A204.1 (cell line): Measurements from ENCODE around the gene PPP1R15A.
"Not testable (repeated sequence)": the region's sequence is repeated elsewhere in the genome, so short reads cannot be mapped to it uniquely, and the experiment has no call there.

Source experiments
- FAIRE-seq: peaks from 2 replicates; lab custom pipeline; 2012; peaks lifted over from hg19 to GRCh38; lab: Jason Lieb, UNC

The PPP1R15A gene

DNA sequence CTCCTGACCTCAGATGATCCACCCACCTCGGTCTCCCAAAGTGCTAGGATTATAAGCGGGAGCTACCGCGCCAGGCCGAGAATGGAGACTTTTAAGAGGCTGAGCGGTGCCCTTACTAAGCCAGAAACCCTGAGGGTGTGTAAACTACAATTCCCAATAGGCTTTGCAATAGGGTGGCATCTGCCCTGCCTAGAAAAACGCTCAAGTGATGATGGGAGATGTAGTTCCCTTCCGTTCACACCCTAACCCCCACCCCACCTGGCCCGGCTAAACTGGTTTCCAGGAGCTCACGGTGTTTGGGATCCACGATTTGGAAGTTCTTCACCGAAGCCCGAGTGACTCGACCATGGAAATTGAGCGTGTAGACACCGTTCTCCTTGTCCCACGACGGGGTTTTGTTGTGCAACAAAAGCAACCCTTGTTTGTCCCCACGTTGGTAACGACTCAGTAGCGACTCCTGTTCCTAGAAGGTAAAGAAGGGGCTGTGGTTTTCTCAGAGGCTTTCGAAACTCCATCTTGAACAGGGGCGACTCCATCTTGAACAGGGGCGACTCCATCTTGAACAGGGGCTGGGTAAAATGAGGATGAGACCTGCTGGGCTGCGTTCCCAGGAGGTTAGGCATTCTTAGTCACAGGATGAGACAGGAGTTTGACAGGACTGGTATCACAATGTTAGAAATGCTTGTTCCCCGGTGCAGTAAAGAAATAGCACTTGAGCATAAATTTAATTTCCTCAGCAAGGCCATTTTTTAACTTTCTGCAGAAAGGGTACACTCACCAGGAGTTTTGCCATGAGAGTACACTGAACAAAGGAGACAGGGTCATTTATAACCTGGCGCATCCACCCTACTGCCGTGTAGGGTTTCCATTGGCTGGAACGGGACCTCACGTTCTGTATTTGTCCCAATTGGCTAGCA is 9.8 kb downstream of the PPP1R15A start:
- no peak for FAIRE-seq

DNA sequence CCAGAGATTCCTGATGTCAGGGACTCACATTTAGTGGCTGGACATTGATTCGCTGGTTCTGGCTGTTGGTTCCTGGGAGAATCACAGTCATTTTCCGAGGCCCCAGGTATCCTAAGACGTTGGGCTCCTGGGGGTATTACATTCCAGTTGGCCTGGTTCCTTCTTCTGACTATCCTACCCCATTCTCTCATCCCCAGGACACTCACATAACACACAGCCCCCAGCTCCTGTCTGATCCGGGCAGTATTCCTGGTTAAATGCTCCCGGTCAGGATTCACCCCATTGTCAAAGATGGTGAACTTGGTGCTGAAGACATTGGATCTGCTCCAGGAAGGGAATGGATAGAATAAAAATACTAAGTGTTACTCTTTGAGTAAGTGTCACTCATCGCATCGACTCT is 11.5 kb downstream of the PPP1R15A start:
- no peak for FAIRE-seq

DNA sequence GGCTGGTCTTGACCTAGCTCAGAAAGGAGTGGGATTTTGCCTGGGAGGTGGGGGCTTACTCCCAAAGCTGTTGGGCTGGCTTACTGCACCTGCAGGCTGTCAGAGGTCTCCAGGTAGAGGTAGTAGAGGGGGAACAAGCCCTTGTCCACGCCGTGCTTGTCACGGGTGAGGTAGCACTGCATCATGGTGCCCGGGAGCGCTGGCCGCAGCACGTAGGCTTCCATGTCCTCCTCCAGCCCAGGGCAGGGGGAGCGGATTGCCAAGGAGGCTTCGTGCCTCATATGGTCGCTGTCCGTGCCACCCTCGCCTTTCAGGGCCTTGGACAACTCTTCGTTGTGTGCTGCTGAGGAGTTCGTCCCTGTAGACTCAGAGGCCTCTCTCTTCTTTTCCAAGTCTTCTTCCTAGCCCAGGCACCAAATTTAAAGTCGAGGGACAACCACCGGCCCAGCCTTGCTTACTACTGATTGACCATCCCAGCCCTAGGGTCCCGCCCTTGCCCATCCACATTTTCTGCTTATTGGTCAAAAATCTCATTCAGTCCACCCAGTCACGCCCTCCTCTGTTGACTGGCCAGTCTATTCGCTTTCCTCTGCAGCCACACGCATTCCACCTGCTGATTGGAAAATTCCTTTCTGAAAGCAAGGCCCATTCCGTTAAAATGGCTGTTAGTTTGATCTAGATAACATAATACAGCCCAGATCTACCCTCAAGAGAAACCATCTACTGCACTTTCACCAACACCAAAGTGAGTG is 15.8 kb downstream of the PPP1R15A start:
- no peak for FAIRE-seq

DNA sequence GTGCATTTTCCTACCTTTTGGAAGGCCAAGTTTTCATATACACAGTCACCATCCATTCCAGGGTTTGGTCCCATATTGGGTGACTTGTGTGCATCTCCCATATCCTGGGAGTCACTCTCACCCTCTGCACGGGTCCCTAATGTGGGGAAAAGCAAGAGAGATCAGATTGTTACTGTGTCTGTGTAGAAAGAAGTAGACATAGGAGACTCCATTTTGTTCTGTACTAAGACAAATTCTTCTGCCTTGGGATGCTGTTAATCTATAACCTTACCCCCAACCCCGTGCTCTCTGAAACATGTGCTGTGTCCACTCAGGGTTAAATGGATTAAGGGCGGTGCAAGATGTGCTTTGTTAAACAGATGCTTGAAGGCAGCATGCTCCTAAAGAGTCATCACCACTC is 17.3 kb downstream of the PPP1R15A start:
- FAIRE-seq = not testable (repeated sequence)

DNA sequence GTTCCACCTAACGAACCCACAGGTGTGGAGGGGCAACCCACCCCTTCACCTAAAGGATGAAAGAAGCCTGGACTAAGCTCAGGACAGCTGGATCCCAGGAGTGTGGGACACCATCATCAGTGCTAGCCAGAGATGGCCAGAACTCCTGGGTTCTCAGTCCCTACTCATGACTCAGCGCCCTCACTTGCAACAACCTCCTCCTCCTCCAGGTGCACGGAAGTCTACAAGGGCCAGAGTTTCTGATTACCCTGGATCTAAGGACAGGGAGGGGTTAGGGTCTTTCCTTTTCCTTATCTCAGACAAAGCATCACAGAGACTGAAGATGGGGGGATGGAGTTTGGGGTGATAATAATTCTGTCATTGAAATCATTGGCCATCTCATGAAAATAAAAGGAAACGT is 18.3 kb downstream of the PPP1R15A start:
- no peak for FAIRE-seq

DNA sequence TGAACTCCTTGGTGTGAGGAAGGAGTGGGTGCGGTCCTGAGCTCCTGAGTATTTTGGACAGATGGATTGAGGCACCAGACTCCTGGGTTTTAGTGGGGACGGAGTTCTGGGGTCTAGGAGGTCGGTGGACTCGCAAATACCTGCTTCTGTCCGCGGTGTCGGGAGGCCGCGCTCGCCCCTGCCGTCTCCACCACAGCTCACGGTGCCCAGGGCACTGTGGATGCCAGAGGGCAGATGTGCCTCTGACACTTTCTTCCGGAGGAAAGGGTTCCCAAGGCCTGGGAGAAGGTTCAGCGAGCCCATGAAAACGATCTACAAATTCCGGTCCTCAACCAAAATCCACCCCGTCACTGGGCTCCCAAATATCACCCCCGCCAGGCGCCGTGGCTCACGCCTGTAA is 23.0 kb downstream of the PPP1R15A start:
- no peak for FAIRE-seq

DNA sequence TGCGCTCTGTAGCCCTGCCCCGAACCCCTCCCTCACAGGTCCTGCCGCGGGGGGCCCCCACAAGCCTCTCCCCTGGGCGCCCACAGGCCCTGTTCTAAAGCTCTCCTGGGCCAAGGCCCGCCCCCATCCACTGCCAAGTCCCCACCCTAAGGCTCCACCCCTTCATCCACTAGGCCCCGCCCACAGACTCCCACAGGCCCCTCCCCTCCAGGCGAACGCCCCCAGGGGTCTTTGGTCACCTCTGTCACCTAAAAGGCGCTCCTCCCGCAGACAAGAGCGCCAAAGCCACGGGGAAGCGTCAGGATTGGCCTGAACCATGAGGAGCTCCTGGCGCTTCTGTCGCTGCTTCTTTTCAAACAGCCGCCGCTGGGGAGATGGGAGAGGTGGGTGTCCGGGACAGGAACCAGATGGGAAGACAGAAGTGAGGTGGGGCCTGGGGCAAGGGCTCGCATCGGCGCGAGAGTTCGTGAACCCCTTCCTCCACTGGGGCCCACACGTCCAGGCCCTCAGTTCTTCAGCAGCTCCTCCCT is 24.0 kb downstream of the PPP1R15A start:
- FAIRE-seq = no peak

DNA sequence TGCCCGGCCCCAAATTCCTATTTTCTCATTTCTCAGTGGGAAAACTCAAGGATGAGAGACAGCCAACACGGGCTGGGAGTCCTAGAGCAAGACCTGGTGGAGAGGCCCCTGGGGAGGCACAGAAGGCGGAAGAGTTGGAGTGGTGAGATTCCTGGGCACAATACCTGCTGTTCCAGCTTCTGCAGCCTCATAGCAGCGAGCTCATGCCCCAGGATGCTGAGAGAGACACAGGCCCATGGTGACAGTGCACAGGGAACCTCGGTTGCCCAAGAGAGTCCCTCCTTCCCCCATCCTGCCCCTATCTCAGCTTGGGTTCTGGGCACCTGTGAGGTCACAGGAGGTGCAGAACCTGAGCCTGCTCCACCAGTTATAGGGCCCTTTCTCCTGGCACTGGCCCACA is 25.0 kb downstream of the PPP1R15A start:
- FAIRE-seq = no peak

DNA sequence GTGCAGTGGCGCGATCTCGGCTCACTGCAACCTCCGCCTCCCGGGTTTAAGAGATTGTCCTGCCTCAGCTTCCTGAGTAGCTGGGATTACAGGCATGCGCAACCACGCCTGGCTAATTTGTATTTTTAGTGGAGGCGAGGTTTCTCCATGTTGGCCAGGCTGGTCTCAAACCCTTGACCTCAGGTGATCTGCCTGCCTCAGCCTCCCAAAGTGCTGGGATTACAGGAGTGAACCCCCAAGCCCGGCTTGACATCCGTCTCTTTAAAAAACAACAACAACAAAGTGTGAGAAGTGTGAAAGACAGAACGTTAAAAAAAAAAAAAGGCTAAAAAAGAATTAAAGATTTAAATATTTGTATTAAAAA is 27.1 kb downstream of the PPP1R15A start:
- not testable (repeated sequence) for FAIRE-seq

DNA sequence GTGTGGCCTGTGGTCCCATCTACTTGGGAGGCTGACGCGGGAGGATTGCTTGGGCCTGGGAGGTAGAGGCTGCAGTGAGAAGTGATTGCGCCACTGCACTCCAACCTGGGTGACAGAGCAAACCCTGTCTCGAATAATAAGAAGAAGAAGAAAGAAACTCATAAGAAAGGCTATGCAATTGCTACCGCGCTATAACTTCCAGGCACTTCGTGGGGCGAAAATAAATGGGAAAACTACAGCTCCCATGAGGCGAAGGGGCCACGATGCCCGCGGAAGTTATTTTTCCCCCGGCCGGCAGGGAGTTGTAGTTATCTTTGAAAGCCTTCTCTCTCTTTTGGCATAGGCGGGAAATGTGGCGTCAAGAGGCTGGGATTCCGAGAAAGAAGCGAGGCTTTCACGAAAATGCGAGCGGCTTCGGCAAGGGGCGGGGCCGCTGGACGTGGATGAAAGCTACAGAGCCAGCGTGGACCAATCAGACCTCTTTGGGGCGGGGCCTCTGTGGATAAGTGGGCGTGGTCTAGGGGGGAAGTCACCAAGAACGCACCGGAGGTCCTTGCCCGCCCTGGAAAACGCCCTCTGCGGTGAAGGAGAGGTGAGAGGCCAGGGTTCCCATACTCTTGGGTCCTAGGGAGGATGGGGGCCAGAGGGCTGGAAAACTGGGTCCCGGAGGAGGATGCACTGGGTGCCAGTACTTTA is 27.7 kb downstream of the PPP1R15A start, which contains the start of gene NUCB1:
TSS of gene NUCB1 (plus strand) at position 532 of the 696 bp plus-strand sequence. CDS start 485 bp downstream, outside the sequence.
- FAIRE-seq = peak; percentile 99

DNA sequence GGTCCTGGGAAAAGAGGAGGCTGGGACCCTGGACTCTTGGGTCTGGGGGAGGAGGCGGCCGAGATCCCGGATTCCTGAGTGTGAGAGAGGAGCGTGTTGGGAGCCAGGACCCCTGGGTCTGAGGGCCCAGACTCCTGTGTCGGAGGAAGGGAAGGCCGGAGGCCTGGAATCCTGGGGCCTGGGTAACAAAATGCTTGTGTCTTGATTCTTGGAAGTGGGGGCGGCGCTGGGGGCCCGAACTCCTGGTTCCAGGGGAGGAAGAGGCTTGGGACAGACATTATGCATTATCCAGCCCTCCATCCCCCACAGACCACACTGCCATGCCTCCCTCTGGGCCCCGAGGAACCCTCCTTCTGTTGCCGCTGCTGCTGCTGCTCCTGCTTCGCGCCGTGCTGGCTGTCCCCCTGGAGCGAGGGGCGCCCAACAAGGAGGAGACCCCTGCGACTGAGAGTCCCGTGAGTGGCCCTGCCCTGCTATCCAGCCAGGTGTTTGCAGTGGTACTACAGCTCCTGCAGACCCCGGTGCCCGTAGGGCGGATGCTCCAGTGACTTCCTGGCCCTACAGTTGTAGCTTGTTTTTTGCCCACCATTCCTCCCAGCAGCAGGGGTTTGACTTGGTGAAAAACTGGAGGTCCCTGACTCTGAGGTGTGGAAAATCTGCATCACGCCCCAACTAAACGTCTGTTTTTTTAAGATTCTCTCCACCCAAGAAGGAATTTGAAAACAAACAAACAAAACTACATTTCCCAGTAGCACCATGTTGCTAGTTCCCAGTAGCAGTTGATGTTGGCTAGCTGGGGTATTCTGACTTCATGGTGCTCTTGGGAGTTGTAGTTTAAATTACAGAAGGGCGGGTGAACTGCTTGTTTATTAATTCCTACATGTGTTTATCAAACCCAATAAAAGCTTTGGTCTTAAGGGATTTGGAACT is 28.5 kb downstream of the PPP1R15A start:
- peak; percentile 47 for FAIRE-seq

DNA sequence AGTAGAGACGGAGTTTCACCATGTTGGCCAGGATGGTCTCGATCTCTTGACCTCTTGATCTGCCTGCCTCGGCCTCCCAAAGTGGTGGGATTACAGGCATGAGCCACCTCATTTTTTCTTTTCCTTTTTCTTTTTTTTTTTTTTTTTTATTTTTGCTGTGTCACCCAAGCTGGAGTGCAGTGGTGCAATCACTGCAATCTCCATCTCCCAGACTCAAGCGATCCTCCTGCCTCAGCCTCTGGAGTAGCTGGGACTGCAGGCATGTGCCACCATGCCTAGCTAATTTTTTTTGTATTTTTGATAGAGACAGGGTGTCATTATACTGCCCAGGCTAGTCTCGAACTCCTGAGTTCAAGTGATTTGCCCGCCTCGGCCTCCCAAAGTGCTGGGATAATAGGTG is 30.1 kb downstream of the PPP1R15A start:
- not testable (repeated sequence) for FAIRE-seq

DNA sequence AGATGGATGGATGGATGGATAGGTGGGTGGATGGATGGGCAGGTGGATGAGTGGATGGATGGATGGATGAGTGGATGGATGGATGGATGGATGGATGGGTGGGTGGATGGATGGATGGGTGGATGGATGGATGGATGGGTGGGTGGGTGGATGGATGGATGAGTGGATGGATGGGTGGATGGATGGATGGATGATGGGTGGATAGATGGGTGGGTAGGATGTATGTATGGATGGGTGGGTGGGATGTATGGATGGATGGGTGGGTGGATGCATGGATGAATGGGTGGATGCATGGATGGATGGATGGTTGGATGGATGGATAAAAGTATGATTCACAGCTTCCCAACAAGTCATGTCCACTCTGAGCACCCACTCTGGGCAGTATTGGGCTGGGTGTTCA is 31.6 kb downstream of the PPP1R15A start:
- not testable (repeated sequence) for FAIRE-seq

DNA sequence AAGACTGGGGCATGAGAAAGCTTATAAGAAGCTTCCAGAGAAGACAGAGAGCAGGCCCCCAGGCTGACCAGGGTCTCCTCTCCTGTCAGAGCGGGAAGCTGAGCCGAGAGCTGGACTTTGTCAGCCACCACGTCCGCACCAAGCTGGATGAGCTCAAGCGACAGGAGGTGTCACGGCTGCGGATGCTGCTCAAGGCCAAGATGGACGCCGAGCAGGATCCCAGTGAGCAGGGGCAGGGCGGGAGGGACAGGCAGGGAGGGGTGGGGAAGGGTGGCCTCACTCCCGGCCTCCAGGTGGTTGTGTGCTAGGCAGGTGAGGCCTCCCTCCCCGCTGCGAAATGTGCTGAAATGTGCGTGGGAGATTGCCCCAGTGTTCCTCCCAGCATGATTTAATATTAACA is 33.4 kb downstream of the PPP1R15A start:
- FAIRE-seq = no peak

DNA sequence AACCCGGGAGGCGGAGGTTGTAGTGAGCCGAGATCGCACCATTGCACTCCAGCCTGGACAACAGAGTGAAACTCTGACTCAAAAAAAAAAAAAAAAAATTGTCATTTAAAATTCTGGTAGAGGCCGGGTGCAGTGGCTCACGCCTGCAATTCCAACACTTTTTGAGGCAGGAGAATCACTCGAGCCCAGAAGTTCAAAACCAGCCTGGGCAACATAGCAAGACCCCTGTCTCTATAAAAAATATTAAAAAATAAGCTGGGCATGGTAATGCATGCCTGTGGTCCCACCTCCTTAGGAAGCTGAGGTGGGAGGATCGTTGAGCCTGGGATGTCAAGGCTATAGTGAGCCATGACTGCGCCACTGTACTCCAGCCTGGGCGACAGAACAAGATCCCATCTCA is 34.1 kb downstream of the PPP1R15A start:
- no peak for FAIRE-seq

DNA sequence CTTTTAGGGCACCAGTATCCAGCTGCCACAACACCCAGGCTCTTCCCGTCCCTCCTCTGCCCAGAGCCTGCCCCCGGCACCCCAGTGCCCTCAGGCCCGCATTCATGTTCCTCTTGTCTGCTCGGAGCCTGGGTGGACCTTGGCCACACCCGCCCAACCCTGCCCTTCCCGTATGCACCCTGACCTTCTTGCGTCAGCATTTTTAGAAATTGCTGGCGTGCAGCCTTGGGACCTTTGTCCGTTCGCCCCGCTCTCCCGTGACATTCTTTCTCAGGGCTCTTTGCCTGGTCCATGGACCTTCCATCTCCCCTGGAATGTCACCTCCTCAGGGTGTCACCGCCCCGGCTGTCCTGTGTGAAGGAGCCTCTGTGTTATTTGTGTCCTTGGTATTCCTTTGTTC is 35.5 kb downstream of the PPP1R15A start:
- FAIRE-seq = no peak

DNA sequence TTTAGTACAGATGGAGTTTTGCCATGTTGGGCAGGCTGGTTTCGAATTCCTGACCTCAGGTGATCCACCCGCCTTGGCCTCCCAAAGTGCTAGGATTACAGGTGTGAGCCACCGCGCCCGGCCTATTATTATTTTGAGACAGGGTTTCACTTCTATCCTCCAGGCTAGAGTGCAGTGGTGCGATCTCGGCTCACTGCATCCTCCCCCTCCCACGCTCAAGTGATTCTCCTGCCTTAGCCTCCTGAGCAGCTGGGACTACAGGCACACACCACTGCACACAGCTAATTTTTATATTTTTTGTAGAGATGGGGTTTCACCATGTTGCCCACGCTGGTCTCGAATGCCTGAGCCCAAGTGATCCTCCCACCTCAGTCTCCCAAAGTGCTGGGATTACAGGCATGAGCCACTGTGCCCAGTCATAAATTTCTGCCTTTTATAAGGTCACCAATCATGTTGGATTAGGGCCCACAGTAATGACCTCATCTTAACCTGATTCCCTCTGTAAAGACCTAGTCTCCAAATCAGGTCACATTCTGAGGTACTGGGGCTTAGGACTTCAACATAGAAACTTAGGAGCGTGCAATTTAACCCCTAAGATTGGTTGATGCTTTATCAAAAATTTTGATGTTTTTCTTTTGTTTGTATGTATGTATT is 37.3 kb downstream of the PPP1R15A start:
- FAIRE-seq = not testable (repeated sequence)

DNA sequence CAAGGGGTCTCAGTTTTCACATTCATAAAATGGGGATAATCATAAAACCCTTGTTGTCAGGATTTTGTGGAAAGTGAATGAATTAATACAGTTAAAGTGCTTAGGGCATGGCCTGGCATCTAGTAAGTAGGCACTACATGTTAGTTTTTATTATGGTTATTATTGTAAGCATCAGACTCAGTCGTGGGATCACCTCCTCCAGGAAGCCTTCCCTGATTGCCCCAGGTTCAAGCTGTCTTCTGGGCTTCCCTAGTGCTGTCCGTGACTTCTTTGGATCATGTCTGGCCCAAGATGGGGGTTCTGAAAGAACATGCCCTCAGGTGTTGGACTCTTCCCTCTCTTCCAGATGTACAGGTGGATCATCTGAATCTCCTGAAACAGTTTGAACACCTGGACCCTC is 38.6 kb downstream of the PPP1R15A start:
- no peak for FAIRE-seq

DNA sequence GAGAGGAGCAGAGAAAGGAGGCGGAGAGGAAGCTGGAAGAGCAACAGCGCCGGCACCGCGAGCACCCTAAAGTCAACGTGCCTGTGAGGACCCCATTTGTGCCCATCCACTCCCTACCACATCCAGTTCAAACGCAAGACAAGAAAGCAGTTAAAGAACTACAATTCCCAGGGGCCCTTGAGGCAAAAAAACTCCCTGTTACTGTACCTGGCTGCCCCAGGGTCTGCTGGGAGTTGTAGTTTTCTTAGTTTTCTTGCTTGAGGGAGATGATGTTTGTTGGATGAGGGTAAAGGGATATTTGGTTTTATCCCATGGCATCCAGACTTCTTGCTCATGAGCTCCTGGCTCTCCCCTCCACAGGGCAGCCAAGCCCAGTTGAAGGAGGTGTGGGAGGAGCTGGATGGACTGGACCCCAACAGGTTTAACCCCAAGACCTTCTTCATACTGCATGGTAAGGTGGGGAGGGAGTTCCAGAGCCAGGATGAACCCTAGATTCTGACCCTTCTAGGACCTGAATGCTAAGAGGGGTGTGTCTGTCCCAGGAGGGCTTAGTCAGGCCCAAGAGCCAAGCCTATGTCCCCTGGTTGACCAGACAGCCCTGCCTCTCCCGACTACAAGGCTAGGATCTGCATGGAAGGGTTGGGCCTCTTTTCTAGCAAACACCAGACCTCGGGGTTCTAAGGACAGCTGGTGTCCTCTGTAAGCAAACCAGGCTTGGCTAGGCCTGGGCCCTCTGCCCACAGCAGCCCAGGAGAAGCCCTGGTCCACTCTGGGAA is 41.1 kb downstream of the PPP1R15A start:
- FAIRE-seq = no peak

DNA sequence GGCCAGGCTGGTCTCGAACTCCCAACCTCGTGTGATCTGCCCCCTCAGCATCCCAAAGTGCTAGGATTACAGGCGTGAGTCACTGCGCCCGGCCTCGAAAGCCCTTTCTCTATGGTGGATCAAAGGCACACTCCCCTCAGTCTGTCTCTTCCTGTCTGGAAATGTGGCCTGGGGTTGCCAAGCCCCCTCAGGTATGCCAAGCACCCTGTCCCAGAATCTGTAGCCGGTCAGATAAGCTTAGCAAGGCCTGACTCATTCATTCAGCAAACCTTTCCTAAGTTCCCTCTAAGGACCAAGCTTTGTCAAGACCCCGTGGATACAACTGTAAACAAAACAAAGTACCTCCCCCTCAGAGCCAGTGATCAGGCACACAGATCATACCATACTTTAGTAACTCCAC is 42.0 kb downstream of the PPP1R15A start:
- no peak for FAIRE-seq
